EL (cell line): Measurements from ENCODE around the gene CXCL5.
"Not testable (repeated sequence)": the region's sequence is repeated elsewhere in the genome, so short reads cannot be mapped to it uniquely, and the experiment has no call there.

Experiments used
- DNase-seq: peaks from one replicate; pipeline ENCODE4 v3.0.0-alpha.2; 2016

The CXCL5 gene

DNA sequence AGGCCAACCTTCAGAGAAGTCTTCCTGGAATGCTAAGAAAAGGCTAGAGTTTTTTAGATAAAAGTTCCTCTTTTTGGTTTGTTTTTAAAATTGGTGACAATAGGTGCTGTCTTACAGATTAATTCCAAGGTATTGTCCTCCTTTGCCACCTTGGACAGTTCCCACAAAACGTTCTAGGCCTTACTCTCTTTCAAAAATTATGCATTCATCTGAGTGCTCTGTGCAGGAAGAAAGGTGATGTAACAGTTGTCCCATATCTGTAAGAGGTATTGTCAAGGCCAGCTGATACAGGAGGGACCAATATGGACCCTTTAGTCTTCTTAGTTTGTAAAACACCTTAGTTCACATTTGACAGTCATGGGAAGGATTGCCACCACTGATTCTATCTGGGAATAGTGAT, 15.9 kb upstream of the CXCL5 start:
- no peak for DNase-seq

DNA sequence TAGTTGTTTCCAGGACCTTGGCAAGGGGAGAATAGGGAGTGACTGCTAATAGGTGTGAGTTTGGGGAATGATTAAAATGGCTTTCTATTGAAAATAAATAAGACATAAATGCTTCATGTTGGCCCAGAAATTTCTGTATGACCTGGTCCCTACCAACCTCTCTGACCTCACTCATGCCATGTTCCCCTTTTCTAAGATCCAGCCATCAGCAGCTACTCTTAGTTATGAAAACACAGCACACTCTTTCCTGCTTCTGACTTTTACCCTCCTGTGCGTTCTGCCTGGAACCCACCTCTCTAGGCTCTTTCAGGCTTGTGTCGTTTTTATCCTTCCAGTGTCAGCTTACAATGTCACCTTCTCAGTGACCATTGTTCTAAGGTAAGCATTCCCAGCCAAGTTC, 14.8 kb upstream of the CXCL5 start:
- no peak for DNase-seq

DNA sequence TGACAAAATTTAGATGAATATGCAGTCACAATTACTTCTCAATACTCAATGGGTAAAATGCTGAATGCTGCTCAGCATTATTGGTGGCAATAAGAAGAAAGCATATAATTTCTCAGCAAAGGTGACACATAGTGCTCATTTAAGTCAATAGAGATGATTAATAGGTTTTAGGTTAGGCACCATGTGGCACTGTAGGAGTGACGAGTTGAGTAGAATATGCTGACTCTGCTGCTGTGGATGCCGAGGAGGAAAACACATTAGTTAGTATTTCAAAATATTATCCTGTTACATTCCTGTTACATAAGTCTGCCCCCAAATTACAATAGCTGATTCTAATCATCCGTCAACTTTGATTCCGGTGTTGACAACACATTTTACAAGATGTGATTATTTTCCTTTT, 13.7 kb upstream of the CXCL5 start:
- no peak for DNase-seq

DNA sequence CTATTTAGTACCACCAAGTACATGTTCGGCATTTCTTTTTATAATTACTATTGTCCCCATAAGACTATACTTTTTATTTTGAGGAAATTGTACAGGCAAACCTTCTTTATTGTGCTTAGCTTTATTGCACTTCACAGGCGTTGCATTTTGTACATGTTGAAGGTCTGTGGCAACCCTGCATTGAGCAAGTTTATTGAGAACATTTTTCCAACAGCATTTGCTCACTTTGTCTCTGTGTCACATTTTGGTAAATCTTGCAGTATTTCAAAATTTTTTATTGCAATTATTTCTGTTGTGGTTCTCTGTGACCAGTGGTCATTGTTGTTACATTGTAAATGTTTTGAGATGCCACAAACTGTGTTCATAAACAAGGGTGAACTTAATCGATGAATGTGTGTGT, 10.8 kb upstream of the CXCL5 start:
- DNase-seq = no peak

DNA sequence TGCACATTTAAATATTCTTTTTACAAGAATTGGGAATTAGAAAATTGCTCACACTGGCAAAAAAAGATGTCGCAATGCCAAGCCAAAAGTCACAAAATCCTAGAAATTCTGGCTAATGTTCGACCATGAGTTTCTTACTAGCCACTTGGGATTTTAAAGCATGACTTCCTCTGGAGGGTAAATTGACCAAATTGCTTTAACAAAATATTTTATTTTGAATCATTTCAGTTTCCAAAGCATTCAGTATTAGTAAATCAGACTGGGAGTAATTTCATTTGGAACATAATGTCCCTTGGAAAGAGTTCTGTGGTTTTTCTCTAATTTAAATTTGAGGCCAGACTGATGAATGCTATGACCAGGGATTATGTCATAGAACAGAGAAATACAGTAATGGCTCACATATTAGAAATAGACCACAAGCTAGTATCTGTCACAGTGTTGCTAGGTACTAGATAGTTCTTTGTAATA, 7.6 kb upstream of the CXCL5 start:
- peak; percentile 16 for DNase-seq

DNA sequence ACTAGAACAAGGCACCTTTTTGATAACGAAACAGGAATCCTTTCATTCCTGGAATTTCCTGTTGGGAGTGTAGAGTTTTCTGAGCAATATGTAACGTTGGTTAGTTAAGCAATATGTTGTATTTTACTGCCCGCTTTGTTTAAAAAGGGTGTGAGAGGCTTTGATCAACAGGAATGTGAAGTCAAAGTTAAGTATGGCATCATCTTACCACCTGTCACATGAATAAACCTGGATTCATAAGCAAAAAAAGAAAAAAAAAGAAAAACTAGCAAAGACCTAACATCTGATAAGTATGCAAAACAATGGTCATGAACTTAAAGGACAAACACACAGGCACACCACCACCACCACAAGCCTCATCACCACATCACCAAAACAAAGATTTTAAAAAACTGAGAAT, 7.1 kb upstream of the CXCL5 start:
- DNase-seq = no peak

DNA sequence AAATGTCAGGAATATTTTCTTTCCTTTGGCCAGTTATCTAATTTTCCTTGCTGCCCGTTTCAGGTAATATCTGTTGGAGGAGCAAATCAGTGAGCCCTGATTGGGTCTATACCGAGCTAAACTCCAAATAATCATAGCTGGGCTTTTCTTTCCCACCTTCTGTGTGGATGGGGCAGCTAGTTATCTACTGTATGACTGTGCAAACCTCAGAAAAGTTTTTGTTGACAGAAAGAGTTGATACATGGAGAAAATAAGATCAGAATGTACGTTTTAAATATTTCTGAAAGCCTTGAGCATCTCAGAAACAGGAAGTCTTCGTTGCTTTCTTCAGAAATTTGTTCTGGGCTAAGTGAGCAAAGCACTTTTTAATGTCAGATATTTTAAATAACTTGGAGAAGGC, 6.2 kb upstream of the CXCL5 start:
- no peak for DNase-seq

DNA sequence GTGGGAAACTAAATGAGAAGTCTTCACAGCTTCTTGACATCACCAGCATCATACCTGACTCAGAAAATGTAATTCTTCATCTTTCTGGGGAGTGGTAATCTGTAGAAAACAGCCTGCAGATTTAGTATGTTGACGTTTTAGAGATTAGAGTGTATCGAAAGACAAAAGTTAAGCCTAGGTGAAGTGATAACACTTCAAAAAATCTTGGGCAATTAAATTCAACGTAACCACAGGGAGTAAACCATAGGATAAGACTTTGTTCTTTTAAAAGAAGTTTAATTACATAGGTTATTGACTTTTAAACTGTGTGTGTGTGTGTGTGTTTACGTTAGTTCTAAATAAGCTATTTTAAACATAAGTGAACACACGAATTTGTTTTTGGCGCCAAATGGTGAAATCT, 1.8 kb upstream of the CXCL5 start:
- DNase-seq = no peak

DNA sequence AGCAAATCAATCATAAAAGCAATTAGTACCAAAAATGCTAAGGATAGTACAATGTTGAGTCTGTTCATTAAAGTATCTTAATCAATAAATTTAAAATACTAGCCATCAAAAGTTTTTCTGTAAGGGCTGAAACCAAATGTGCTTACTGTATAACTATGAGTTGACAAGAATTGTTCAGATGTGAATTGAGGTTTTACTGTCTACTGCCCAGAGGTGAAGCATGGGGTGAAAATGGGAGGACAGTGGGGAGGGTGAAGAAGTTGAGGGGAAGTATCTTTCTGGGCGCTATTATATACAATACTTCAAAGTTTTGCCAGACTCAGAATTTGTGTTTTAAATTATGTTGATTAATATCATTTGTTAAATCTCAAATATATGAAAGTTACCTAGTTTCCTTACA, 6.4 kb downstream of the CXCL5 start:
- no peak for DNase-seq

DNA sequence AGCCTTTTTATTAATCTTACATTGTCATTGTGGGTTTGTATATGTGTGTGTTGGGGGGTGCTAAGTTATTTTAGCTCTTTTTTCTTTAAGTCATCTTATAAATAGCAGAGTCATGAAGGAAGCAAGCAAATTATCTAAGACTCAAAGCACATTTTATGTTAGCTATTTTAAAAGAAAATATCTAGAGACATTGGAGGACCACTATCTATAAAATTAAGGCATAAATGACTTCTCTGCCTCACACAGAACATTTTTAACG, 6.8 kb downstream of the CXCL5 start:
- no peak for DNase-seq

DNA sequence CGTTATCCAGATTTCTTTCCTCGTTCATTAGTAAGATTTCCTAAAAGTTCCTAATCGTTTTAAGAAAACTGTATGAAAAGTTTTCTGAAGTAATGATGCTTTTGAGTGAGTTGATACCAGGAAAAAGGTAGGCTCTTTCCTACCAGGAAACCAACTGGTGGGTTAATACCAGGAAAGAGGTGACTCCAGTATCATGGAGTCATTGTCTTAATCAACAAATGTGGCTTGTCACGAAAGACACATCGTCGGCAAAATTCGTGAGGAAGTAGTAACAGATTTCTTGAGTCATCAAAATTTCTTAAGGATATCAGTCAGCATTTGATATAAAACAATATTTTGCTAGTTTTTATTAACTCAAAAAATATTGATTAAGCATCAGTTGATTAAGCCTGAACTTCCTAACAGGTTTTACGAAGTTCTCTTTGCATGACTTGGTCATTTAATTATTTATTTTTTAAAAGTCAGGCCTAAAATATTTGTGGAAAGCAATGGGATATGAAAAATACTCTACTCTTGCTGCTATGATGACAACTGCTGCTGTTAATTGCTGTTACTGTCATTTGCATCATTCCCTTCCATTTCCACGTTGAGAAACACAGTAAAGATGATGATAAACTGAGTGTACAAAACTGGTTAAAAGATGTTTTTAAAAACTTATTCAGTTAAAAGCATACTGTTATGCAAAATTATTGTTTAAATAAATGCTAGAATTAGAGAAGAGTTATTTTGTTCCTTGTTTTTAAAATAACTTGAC, 7.3 kb downstream of the CXCL5 start:
- DNase-seq = no peak

DNA sequence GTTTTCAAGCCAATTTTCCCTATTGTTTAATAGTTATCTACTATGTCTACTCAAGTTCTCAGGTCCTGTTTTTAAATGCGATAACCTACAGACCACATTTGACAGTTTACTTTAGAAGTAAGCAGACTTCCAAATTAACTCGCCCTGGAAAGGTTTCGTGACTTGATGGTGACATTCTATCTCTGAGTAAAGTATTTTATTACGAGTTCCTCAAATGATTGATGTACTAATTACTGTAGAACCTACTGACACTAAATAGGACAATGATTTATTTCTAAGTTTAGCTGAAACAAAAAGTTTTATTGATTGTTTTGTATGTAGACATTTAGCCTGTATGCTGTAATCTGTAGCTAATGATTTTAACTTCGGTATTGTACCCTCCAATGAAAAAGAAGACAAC, 8.5 kb downstream of the CXCL5 start:
- no peak for DNase-seq

DNA sequence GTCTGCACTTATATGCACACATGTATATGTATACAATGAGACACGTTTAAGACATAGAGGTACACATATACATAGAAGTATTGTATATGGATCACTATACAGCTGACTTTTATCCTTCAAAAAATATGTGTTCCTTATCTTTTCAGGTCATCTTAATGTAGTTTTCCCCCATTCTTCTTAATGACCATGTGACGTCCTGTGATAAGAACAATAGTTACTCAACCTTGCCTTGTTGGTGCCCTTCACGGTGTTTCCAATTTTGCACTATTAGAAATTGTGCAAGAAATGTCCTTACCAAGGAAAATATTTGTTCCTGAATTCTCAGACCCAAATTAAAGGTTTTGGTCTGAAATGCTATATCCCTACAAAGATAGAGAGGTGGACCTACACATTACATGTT, 9.4 kb downstream of the CXCL5 start:
- no peak for DNase-seq

DNA sequence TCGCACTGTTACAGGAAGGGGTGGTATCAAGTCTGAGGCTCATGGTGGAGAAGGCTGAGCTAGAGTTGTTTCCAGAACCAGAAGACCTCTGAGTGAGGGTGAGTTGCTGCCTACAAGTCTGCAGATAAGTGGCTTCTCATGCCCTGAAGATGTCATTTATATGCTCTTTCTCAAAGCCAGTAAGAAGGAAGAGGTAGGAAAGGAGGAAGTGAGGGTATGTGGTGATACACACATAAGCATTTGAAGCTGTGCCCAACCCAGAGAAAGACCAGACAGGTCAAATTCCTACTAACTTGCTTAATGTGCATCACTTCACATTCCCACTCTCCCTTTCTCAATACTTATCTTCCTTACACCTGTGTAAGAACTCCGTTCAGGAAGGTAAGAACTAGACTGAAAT, 10.4 kb downstream of the CXCL5 start, which contains the start of gene PPBP:
PPBP (minus strand) TSS at position 130 of the 400 bp plus-strand sequence; CDS start at position 43, 87 bp downstream.
- DNase-seq = no peak

DNA sequence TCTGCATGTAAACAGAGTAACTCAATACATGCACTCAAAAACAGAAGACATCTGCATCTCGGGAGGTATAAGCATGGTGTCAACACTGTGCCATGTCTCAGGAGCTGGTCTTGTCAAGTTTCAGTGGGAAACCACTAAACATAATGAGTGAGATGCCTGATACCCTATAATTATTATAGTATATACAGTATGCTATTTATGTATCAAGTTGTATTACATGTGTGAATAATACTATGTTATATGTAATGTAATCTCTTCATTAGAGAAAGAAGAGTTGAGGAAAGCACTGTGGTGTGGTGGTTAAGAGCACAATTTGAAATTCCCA, 13.0 kb downstream of the CXCL5 start:
- DNase-seq = no peak

DNA sequence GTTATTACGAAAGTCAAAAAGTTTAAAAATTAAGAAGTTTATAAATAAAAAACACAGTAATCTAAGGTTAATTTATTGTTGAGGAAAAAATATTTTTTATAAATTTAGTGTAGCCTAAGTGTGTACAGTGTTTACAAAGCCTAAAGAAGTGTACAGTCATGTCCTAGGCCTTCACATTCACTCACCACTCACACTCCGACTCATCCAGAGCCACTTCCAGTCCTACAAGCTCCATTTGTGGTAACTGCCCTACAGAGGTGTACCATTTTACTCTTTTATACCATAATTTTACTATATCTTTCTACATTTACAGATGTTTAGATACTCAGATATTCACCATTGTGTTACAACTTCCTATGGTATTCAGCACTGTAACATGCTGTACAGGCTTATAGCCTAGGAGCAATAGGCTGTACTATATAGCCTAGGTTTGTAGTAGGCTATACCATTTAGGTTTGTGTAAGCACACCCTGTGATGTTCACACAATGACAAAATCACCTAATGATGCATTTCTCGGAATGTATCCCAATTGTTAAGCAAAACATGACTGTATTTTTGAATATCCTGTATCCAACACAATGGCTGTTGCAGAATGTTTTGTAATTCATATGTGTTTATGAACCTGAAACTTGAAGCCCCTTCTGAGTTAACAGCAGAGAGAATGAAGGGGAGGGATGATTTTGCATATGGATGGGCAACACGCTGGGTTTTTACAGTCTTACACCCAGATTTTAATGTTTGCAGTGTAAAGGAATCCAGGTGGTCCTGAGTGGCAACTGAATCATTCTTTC, 13.5 kb downstream of the CXCL5 start:
- DNase-seq = peak; percentile 21

DNA sequence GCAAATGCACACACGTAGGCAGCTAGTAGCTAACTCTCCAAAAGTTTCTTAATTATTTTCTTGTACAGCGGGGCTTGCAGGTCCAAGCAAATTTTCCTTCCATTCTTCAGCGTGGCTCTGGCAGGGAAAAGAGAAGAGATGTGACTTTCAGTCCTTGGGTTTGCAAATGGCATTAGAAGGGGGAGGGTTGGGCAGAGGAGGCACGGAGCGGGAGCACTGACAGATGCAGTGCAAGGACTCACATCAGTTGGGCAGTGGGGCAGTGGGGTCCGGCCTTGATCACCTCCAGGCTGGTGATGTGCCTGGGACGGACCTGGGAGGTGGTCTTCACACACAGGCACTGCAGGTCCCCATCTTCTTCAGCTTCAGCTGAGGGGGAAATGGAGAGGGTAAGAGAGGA, 17.3 kb downstream of the CXCL5 start:
- DNase-seq = not testable (repeated sequence)

DNA sequence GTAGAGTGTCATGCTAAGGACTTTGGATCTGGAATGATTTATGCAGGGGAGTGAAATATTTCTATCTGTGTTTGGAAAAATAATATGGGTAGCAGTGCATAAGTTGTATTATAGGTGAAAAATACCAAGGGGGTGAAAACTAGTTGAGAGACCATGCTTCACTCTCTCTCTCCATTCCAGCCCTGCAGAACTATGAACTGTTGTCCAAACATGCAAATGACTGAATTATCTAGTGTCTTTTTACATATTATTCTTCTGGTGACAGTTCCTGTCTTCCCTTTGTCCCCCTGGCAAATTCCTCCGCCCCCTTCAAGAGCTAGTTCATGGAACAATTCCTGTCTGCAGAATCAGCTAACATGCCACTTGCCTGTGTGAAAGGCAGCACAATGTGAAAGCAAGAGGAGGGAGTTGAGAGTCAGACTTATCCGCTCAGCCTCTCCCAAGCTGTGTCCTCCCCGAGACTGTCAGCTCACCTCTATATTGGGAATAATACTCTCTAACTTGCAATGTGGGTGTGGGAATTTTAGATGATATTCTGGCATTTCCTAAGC, 19.0 kb downstream of the CXCL5 start:
- DNase-seq = no peak

DNA sequence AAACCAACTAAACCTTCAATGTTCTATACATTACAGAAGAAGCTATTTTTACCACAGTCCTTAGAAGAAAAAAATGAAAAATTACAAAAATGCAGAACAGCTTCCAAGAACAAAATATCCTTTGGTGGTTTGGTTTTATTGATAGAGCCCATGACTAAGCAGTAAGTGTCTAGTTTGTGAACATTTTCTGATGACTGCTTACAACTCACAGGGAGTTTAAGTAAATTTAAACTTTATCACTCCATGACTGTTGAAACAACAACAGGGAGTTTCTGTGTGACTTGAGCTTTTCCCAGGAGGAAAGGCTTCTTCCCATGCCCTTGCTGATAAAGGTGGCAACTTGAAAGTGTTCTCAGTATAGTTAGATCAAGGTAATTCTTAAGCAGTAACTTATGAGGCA, 19.6 kb downstream of the CXCL5 start:
- DNase-seq = peak; percentile 71

DNA sequence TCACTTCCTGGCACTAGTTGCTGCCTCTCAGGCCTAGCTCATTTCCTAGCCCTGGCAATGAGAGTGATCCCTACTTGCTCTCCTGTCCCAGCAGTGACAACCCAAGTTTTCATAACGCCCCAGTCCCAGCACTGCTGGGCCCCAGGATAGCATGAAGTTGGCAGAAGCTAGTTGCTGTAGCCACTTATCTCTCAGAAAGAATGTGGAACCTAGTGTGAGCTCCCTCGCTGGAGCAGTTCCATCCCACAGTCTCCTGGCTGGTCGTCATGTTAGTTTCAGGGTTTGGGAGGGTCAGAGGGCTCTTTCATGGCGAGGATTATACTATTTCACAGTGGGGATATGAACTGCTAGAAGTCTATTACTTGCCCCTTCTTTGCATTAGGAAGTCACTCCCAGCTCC, 21.8 kb downstream of the CXCL5 start:
- DNase-seq = no peak

DNA sequence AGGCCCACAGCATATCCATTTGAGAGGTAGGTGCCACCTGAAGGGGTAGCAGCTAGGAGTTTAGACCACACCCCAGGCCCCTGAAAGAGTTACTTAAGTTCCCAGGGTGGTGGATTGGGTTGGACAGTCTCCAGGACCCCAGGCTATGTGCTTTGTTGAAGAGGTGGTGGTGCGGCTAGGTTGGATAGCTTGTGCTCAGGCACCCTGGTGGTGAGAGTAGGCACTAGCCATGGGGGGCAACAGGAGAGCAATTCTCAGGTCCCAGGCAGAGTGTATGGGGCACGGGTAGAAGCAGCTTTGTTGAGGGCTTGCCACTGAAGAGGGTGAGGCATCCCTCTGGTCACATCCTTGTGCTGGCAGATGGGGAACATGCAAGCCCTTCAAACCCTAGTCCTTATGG, 22.3 kb downstream of the CXCL5 start:
- no peak for DNase-seq

DNA sequence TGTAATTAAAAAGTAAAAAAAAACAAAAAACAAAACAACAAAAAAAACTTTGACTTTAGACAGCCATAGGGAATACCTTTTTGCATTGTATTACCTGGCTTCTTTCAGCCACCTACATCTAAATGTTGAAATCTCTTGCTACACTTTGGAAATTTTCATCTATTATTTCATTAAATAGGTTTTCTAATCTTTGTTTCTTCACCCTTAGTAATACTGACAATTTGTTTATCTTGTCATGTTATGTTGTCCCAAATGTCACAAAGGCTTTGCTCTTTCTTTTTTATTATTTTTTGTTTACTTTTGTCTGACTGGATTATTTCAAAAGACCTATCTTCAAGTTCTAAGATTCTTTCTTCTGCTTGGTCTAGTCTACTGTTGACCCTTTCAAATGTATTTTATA, 24.1 kb downstream of the CXCL5 start:
- no peak for DNase-seq

DNA sequence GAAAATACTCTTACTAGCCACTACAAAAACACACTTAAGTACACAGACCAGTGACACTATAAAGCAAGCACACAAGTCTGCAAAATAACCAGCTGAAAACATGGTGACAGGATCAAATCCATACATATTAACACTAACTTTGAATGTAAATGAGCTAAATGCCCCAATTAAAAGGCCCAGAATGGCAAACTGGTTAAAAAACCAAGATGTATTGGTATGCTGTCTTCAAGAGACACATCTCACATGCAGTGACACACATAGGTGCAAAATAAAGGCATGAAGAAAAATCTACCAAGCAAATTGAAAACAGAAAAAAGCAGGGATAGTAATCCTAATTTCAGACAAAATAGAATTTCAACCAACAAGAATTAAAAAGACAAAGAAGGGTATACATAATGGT, 27.5 kb downstream of the CXCL5 start:
- DNase-seq = no peak

DNA sequence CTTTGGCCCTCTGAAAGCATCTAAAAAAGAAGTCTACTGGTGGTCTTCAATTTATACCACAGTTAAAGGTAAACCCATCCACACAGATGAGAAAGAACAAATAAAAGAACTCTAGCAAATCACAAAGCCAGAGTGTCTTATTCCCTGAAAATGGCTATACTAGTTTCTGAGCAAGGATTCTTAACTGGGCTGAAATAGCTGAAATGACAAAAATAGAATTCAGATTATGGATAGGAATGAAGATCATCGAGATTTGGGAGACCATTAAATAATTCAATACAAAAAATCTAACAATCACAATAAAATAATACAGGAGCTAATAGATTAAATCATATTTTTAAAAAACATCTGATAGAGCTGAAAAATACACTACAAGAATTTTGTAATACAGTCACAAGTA, 28.5 kb downstream of the CXCL5 start:
- DNase-seq = no peak

DNA sequence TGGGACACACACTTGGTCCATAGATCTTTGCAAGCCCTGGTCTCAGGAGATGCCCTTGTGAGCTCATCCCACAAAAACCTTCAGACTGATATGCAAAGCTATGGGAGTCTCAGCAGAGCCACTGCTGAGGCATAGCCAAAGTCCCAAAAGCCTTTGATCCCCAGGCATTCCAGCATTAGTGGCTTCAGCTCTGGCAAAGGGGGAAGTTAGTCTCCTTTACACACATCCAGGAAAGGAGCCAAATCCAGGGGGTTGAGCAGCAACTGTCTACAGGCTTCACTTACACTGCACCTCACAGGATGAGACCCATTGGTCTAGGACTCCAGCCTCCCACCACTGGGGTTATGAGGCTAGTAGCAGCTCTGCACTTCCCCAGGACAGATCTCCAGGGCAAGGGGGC, 30.6 kb downstream of the CXCL5 start:
- DNase-seq = no peak
